Endothelial cell of umbilical vein (primary cell): Measurements from ENCODE around the gene LGR6. TPM values are rescaled to one million over a fixed set of nuclear protein-coding genes. Genes with fewer than 3 reads are reported as not detected.

ENCODE experiments used
- BruUV-seq: library from RNA; stranded (reverse); fragments of 400-500 nt; replicated peaks from 2 replicates; lab custom pipeline; 2021; lab: Mats Ljungman, UMichigan
- CTCF ChIA-PET: fragments of 300-600, 350-600 bp; sonication (Branson Sonifier 250); formaldehyde crosslinking; loops from one replicate; lab custom pipeline; 2021; ENCODE audit warnings: antibody characterized with exemption, inconsistent platforms; lab: Charles Lee
- POLR2A ChIA-PET: fragments of 300-600, 350-600 bp; sonication (Branson Sonifier 250); formaldehyde crosslinking; loops from one replicate; lab custom pipeline; 2021; ENCODE audit warnings: antibody characterized with exemption, inconsistent platforms; lab: Charles Lee
- DNase-seq: peaks from one replicate; pipeline ENCODE4 v3.0.0-alpha.2; 2011; ENCODE audit warnings: low read depth, low spot score
- FAIRE-seq: peaks from 2 replicates; lab custom pipeline; 2011; peaks lifted over from hg19 to GRCh38; lab: Jason Lieb, UNC
- H2AFZ ChIP-seq: 2 replicates; pipeline ENCODE4 v1.6.0; 2012; ENCODE audit warnings: low read depth, low read length, control low read depth, inconsistent platforms
- H3K27ac ChIP-seq: 2 replicates; pipeline ENCODE4 v1.5.1; 2011; ENCODE audit warnings: low read depth, mild to moderate bottlenecking, control low read depth, low read length, moderate library complexity; ENCODE audit not compliant: insufficient read depth
- H3K27me3 ChIP-seq, 2 experiments: 2 replicates each; pipeline versions ENCODE4 v1.6.0 to v1.6.1; 2011; ENCODE audit warnings: low read length in 2 of 2, mixed read lengths in 1 of 2; ENCODE audit not compliant: control insufficient read depth in 2 of 2, insufficient read depth in 2 of 2
- H3K36me3 ChIP-seq, 2 experiments: 2 replicates in 1 of 2; 3 replicates in 1 of 2; pipeline ENCODE4 v1.5.1; 2011; ENCODE audit warnings: low read length in 2 of 2, mild to moderate bottlenecking in 1 of 2, moderate library complexity in 1 of 2; ENCODE audit not compliant: control insufficient read depth in 2 of 2, insufficient read depth in 2 of 2; ENCODE audit errors: extremely low read depth in 1 of 2
- H3K4me1 ChIP-seq: 3 replicates; pipeline ENCODE4 v1.5.1; 2011; ENCODE audit warnings: mild to moderate bottlenecking, low read length; ENCODE audit not compliant: control insufficient read depth, insufficient read depth; ENCODE audit errors: extremely low read depth
- H3K4me2 ChIP-seq: 2 replicates; pipeline ENCODE4 v1.6.1; 2011; ENCODE audit warnings: low read length, control low read depth, mixed read lengths; ENCODE audit not compliant: insufficient read depth
- H3K4me3 ChIP-seq, 3 experiments: fragments of 200-600 bp in 1 of 3; sonication (generic), shearing (Covaris generic) in 1 of 3; replicated peaks in 1 of 3; 2 replicates each; pipeline ENCODE4 v1.5.1; 2011 to 2016; ENCODE audit warnings: control low read depth in 3 of 3, low read length in 3 of 3, mild to moderate bottlenecking in 2 of 3, inconsistent platforms in 1 of 3, low read depth in 1 of 3, moderate library complexity in 1 of 3; ENCODE audit not compliant: insufficient read depth in 1 of 3
- H3K79me2 ChIP-seq: 2 replicates; pipeline ENCODE4 v1.6.0; 2012; ENCODE audit warnings: low read length, inconsistent platforms; ENCODE audit not compliant: control insufficient read depth, insufficient read depth
- H3K9ac ChIP-seq: replicated peaks from 2 replicates; pipeline ENCODE3; 2011; ENCODE audit warnings: low read length, control low read depth; ENCODE audit not compliant: insufficient read depth; ENCODE audit errors: extremely low read depth
- H3K9me1 ChIP-seq: replicated peaks from 3 replicates; pipeline ENCODE4 v1.6.0; 2011; ENCODE audit warnings: mild to moderate bottlenecking, low read length; ENCODE audit not compliant: control insufficient read depth, insufficient read depth; ENCODE audit errors: extremely low read depth
- H3K9me3 ChIP-seq: replicated peaks from 2 replicates; pipeline ENCODE4 v1.5.1; 2012; ENCODE audit warnings: low read length, inconsistent platforms; ENCODE audit not compliant: control insufficient read depth, insufficient read depth
- H4K20me1 ChIP-seq: replicated peaks from 2 replicates; pipeline ENCODE3; 2011; ENCODE audit warnings: mild to moderate bottlenecking, low read length; ENCODE audit not compliant: control insufficient read depth, insufficient read depth; ENCODE audit errors: extremely low read depth
- EZH2 ChIP-seq: IDR thresholded peaks from 2 replicates; pipeline ENCODE4 v1.6.1; 2012; ENCODE audit warnings: borderline replicate concordance, low read depth, mild to moderate bottlenecking, moderate library complexity, low read length, inconsistent platforms; ENCODE audit not compliant: severe bottlenecking
- FOS ChIP-seq: IDR thresholded peaks from 2 replicates; pipeline ENCODE4 v1.6.1; 2011; ENCODE audit warnings: mild to moderate bottlenecking, low read length, moderate library complexity, borderline replicate concordance; ENCODE audit not compliant: insufficient read depth
- GATA2 ChIP-seq: IDR thresholded peaks from 2 replicates; pipeline ENCODE4 v1.7.0; 2011; ENCODE audit warnings: low read depth, mild to moderate bottlenecking, moderate library complexity, mixed read lengths, low read length; ENCODE audit not compliant: insufficient read length, insufficient read depth
- JUN ChIP-seq: IDR thresholded peaks from 2 replicates; pipeline ENCODE4 v1.6.1; 2011; ENCODE audit warnings: borderline replicate concordance, low read depth; ENCODE audit not compliant: insufficient read length, insufficient read depth
- MAX ChIP-seq: IDR thresholded peaks from 2 replicates; pipeline ENCODE4 v1.6.1; 2011; ENCODE audit not compliant: insufficient read depth, insufficient read length
- MYC ChIP-seq: IDR thresholded peaks from one replicate; pipeline ENCODE4 v1.6.1; 2011; ENCODE audit warnings: mild to moderate bottlenecking, low read depth, low read length
- POLR2A ChIP-seq: IDR thresholded peaks from 2 replicates; pipeline ENCODE4 v1.6.1; 2012; ENCODE audit warnings: low read depth, mild to moderate bottlenecking, control low read depth, low read length
- POLR2AphosphoS5 ChIP-seq: IDR thresholded peaks from 2 replicates; pipeline ENCODE4 v1.6.1; 2012; ENCODE audit warnings: low read depth, mild to moderate bottlenecking, control low read depth, low read length, moderate library complexity; ENCODE audit not compliant: insufficient read depth
- dilution Hi-C: fragments of 300-500 bp; cut with MboI; formaldehyde crosslinking; loops from one replicate; pipeline ENCODE4 v1.15.0; 2019; ENCODE audit warnings: low sequenced_read_pairs; ENCODE audit not compliant: extremely low pct_ligation_motif_present
- intact Hi-C: fragments of 100-400 bp; cut with micrococcal nuclease; formaldehyde crosslinking; loops from one replicate; pipeline ENCODE4 v1.10.0; 2022
- polyA plus RNA-seq, 4 experiments: library from polyadenylated mRNA; depleted of rRNA in 3 of 4; stranded (reverse) in 3 of 4; unstranded in 1 of 4; fragments of >200 nt; gene quantifications; 2 replicates each; pipeline versions ENCODE4 v1.2.1 to v1.2.3, GENCODE V29; 2011 to 2012; ENCODE audit warnings: missing spikeins in 1 of 4
- total RNA-seq: library from RNA; stranded (reverse); gene quantifications from 2 replicates; pipeline ENCODE4 v1.2.3, GENCODE V29; 2021
- TF ChIP-seq, protein P1 (sequence below), 2 donors: IDR thresholded peaks; 1 replicate in 1 of 2; 2 replicates in 1 of 2; pipeline ENCODE4 v1.5.1; 2011; ENCODE audit warnings: low read length in 2 of 2, mild to moderate bottlenecking in 2 of 2, moderate library complexity in 2 of 2, control low read depth in 1 of 2, inconsistent platforms in 1 of 2, low read depth in 1 of 2; ENCODE audit not compliant: insufficient read depth in 1 of 2; ENCODE audit errors: extremely low read depth in 1 of 2

LGR6 gene
- total and polyA plus RNA-seq, 2 donors (not counting 3 experiments of a cell fraction or from before 2014, with no cell fraction given), result not detected

- no TSS peak for BruUV-seq
- Histone ChIP-seq H3K9me3 (no peaks in the 10 kb centered on the region), H2AFZ (peak overlapping the region; percentile 28), H3K9ac (no peak overlapping the region), H3K4me2 (no peak overlapping the region), H3K4me1 (peaks cover 9% of the 10 kb centered on the region), H3K79me2 (no peaks in the 10 kb centered on the region), H4K20me1 (no peaks in the 10 kb centered on the region), H3K4me3 (no peak overlapping the region), H3K27me3 (no peaks in the 10 kb centered on the region), H3K9me1 (no peaks in the 10 kb centered on the region), H3K27ac (no peak overlapping the region), H3K36me3 (no peaks in the 10 kb centered on the region)
- dilution Hi-C loops (loop anchor here (25.0 kb wide), 1 partner anchor 100 kb away; no protein-coding TSS in a partner anchor), intact Hi-C loops (no loop called here)
- no peak for TF ChIP-seq POLR2AphosphoS5
- TF ChIP-seq MYC, result no peak
- TF ChIP-seq POLR2A, result no peak
- no peak for TF ChIP-seq GATA2
- no peak for TF ChIP-seq MAX
- TF ChIP-seq EZH2, result no peak
- TF ChIP-seq JUN, result no peak
- TF ChIP-seq, protein P1, sequence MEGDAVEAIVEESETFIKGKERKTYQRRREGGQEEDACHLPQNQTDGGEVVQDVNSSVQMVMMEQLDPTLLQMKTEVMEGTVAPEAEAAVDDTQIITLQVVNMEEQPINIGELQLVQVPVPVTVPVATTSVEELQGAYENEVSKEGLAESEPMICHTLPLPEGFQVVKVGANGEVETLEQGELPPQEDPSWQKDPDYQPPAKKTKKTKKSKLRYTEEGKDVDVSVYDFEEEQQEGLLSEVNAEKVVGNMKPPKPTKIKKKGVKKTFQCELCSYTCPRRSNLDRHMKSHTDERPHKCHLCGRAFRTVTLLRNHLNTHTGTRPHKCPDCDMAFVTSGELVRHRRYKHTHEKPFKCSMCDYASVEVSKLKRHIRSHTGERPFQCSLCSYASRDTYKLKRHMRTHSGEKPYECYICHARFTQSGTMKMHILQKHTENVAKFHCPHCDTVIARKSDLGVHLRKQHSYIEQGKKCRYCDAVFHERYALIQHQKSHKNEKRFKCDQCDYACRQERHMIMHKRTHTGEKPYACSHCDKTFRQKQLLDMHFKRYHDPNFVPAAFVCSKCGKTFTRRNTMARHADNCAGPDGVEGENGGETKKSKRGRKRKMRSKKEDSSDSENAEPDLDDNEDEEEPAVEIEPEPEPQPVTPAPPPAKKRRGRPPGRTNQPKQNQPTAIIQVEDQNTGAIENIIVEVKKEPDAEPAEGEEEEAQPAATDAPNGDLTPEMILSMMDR (IDR thresholded peaks at IDR 0.05; ENCODE audit: extremely low read depth in 1 of 2, insufficient read depth in 1 of 2, low read depth in 1 of 2, low read length in 2 of 2), result no peak
- no peak for TF ChIP-seq FOS
- POLR2A ChIA-PET, result no interaction called here
- DNase-seq (peak; percentile 5), FAIRE-seq (no peak)
- CTCF ChIA-PET, result interaction anchor here (0.7 to 8.4 kb wide), 7 partner anchors 14 to 125 kb away, joined by 3 to 121 read pairs (median 9); partner anchors contain the start of gene LGR6
Observed at GRCh38 chr1:202311875-202312635, 118.5 kb downstream of the LGR6 start.
